Coronary artery (tissue), 2 donors: ENCODE data around the gene SART3.

Source experiments
- DNase-seq: peaks from one replicate; pipeline ENCODE4 v3.0.0-alpha.2; 2017; ENCODE audit warnings: low spot score
- H3K27ac ChIP-seq, 2 donors: fragments of 200-600 bp; sonication (generic); one replicate each; pipeline ENCODE4 v1.5.1; 2016 to 2019
- H3K4me3 ChIP-seq: fragments of 200-600 bp; sonication (generic); 2 replicates; pipeline ENCODE4 v1.5.1; 2016; ENCODE audit warnings: mild to moderate bottlenecking, moderate library complexity
- CTCF ChIP-seq: fragments of 200-600 bp; sonication (generic); IDR thresholded peaks from one replicate; pipeline ENCODE4 v1.5.1; 2019; ENCODE audit warnings: antibody characterized with exemption

Gene SART3

GRCh38 chr12:108602209-108602705, 41.3 kb upstream of the SART3 start:
- no peak for TF ChIP-seq CTCF

GRCh38 chr12:108600702-108601007, 39.7 kb upstream of the SART3 start:
- no peak overlapping the region for H3K27ac ChIP-seq
- TF ChIP-seq CTCF, result no peak
- DNase-seq, result no peak
- no peak overlapping the region for H3K4me3 ChIP-seq

More at GRCh38 chr12:108602209-108602705, 41.3 kb upstream of the SART3 start:
- Histone ChIP-seq H3K4me3 (no peak overlapping the region), H3K27ac (no peak overlapping the region)
- no peak for DNase-seq

- Histone ChIP-seq H3K4me3 (no peak overlapping the region), H3K27ac (no peak overlapping the region)
- no peak for DNase-seq
- TF ChIP-seq CTCF, result no peak
Observed at GRCh38 chr12:108599948-108600701, 39.2 kb upstream of the SART3 start.

- TF ChIP-seq CTCF, result no peak
- no peak overlapping the region for H3K4me3 ChIP-seq
- H3K27ac ChIP-seq, result no peak overlapping the region
- no peak for DNase-seq
Observed at GRCh38 chr12:108599541-108599940, 38.6 kb upstream of the SART3 start.

GRCh38 chr12:108598553-108599250, 37.7 kb upstream of the SART3 start:
- TF ChIP-seq CTCF, result no peak
- no peak for DNase-seq
- Histone ChIP-seq H3K27ac (no peak overlapping the region), H3K4me3 (no peak overlapping the region)

GRCh38 chr12:108597559-108598471, 36.8 kb upstream of the SART3 start, which contains the start of gene TMEM119:
Gene TMEM119 (minus strand): TSS chr12:108598084. CDS start chr12:108592383, 5,701 bp downstream.
- no peak for TF ChIP-seq CTCF
- Histone ChIP-seq H3K27ac (peak within 1 kb of the TSS in 1 of 2 donors; percentile 22), H3K4me3 (peak within 1 kb of the TSS; percentile 61)
- DNase-seq, result no peak
